ENCODE results near the gene GSS. TPM values are rescaled to one million over a fixed set of nuclear protein-coding genes. Genes with fewer than 3 reads are reported as not detected.

GSS gene
- total RNA-seq, 6 donors from 2014 or later = 26.1 to 106 (median 34.3) TPM

GRCh38 chr20:34948030-34948429 lies 7.6 kb downstream of the GSS start:
- Histone ChIP-seq H3K4me1 (peaks cover 0 to 10% (median 4%) of the 10 kb centered on the region in 4 donors), H3K9me3 (no peaks in the 10 kb centered on the region), H3K36me3 (peaks cover 0 to 47% (median 11%) of the 10 kb centered on the region in 4 donors), H3K27ac (no peak overlapping the region), H3K27me3 (no peaks in the 10 kb centered on the region), H3K4me3 (no peak overlapping the region)
- peak in 1 of 2 donors; percentile 71 for ATAC-seq (ENCODE audit: low FRiP score in 2 of 2)
- DNase-seq = no peak
- TF ChIP-seq CTCF (IDR thresholded peaks at IDR 0.05) = no peak

- H3K27ac ChIP-seq = no peak overlapping the region
- TF ChIP-seq CTCF (IDR thresholded peaks at IDR 0.05) (no peak), POLR2AphosphoS5 (IDR thresholded peaks at IDR 0.05) (no peak), POLR2A (IDR thresholded peaks at IDR 0.05) (no peak), EP300 (IDR thresholded peaks at IDR 0.05) (no peak)
- no peaks in the 10 kb centered on the region for H3K9me3 ChIP-seq
- no peak overlapping the region for H3K4me3 ChIP-seq
- H3K4me1 ChIP-seq = peaks cover 0 to 10% (median 4%) of the 10 kb centered on the region in 4 donors
- H3K27me3 ChIP-seq = no peaks in the 10 kb centered on the region
- no peak for DNase-seq
- peaks cover 0 to 54% (median 13%) of the 10 kb centered on the region in 4 donors for H3K36me3 ChIP-seq
- ATAC-seq (ENCODE audit: low FRiP score in 2 of 2) = no peak
Observed at GRCh38 chr20:34947336-34947735, 8.3 kb downstream of the GSS start.

- WGBS, 2 donors = 93 to 94% methylated on average over 3 of the region's 3 CpGs
- ATAC-seq (ENCODE audit: low FRiP score in 2 of 2) (no peak), DNase-seq (no peak)
- Histone ChIP-seq H3K27me3 (no peaks in the 10 kb centered on the region), H3K9me3 (no peaks in the 10 kb centered on the region), H3K36me3 (peaks cover 0 to 61% (median 20%) of the 10 kb centered on the region in 4 donors), H3K4me3 (no peak overlapping the region), H3K27ac (no peak overlapping the region), H3K4me1 (peaks cover 0 to 10% (median 4%) of the 10 kb centered on the region in 4 donors)
- TF ChIP-seq POLR2AphosphoS5 (IDR thresholded peaks at IDR 0.05) (no peak), POLR2A (IDR thresholded peaks at IDR 0.05) (no peak), CTCF (IDR thresholded peaks at IDR 0.05) (no peak), EP300 (IDR thresholded peaks at IDR 0.05) (no peak)
Observed at GRCh38 chr20:34946661-34947060, 8.9 kb downstream of the GSS start.

GRCh38 chr20:34945315-34946077 lies 10.1 kb downstream of the GSS start:
- Histone ChIP-seq H3K4me3 (no peak overlapping the region), H3K4me1 (peaks cover 0 to 10% (median 4%) of the 10 kb centered on the region in 4 donors), H3K27ac (peak overlapping the region in 2 of 4 donors; percentile 38 to 53), H3K27me3 (no peaks in the 10 kb centered on the region), H3K36me3 (peaks cover 0 to 61% (median 20%) of the 10 kb centered on the region in 4 donors), H3K9me3 (no peaks in the 10 kb centered on the region)
- DNase-seq (no peak), ATAC-seq (ENCODE audit: low FRiP score in 2 of 2) (no peak)
- TF ChIP-seq CTCF (IDR thresholded peaks at IDR 0.05) (no peak), POLR2A (IDR thresholded peaks at IDR 0.05) (no peak), EP300 (IDR thresholded peaks at IDR 0.05) (no peak), POLR2AphosphoS5 (IDR thresholded peaks at IDR 0.05) (no peak)
- 74 to 75% methylated on average over 7 of the region's 7 CpGs for WGBS, 2 donors

Data from upper lobe of left lung (tissue), 6 donors.